ENCODE results near the gene ERH.
A peak's percentile ranks its signal among the peaks of the same experiment; 100 is the strongest.
"Not testable (repeated sequence)": the region's sequence is repeated elsewhere in the genome, so short reads cannot be mapped to it uniquely, and the experiment has no call there.

ERH gene

GRCh38 chr14:69429643-69430042, 31.5 kb upstream of the ERH start:
- POLR2A ChIA-PET = no interaction called here
- TF ChIP-seq, protein P1, sequence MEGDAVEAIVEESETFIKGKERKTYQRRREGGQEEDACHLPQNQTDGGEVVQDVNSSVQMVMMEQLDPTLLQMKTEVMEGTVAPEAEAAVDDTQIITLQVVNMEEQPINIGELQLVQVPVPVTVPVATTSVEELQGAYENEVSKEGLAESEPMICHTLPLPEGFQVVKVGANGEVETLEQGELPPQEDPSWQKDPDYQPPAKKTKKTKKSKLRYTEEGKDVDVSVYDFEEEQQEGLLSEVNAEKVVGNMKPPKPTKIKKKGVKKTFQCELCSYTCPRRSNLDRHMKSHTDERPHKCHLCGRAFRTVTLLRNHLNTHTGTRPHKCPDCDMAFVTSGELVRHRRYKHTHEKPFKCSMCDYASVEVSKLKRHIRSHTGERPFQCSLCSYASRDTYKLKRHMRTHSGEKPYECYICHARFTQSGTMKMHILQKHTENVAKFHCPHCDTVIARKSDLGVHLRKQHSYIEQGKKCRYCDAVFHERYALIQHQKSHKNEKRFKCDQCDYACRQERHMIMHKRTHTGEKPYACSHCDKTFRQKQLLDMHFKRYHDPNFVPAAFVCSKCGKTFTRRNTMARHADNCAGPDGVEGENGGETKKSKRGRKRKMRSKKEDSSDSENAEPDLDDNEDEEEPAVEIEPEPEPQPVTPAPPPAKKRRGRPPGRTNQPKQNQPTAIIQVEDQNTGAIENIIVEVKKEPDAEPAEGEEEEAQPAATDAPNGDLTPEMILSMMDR (IDR thresholded peaks at IDR 0.05; ENCODE audit: control extremely low read depth, extremely low read depth, low read depth, missing control alignments) = no peak
- CTCF ChIA-PET = interaction anchor here (1.2 to 1.5 kb wide), 2 partner anchors 14 to 23 kb away, joined by 3 read pairs; no protein-coding TSS in a partner anchor
- no peak for DNase-seq (ENCODE audit: extremely low spot score)

- TF ChIP-seq, protein P1 (IDR thresholded peaks at IDR 0.05; ENCODE audit: control extremely low read depth, extremely low read depth, low read depth, missing control alignments) = no peak
- peak; percentile 63 for DNase-seq (ENCODE audit: extremely low spot score)
- POLR2A ChIA-PET = no interaction called here
- CTCF ChIA-PET = interaction anchor here (1.2 to 1.5 kb wide), 2 partner anchors 13 to 24 kb away, joined by 3 read pairs; no protein-coding TSS in a partner anchor
These were observed 30.3 kb upstream of the ERH start for GRCh38 chr14:69428289-69428998.

- CTCF ChIA-PET = no interaction called here
- TF ChIP-seq, protein P1 (IDR thresholded peaks at IDR 0.05; ENCODE audit: control extremely low read depth, extremely low read depth, low read depth, missing control alignments) = no peak
These were observed 29.5 kb upstream of the ERH start for GRCh38 chr14:69427596-69427995.

DNA sequence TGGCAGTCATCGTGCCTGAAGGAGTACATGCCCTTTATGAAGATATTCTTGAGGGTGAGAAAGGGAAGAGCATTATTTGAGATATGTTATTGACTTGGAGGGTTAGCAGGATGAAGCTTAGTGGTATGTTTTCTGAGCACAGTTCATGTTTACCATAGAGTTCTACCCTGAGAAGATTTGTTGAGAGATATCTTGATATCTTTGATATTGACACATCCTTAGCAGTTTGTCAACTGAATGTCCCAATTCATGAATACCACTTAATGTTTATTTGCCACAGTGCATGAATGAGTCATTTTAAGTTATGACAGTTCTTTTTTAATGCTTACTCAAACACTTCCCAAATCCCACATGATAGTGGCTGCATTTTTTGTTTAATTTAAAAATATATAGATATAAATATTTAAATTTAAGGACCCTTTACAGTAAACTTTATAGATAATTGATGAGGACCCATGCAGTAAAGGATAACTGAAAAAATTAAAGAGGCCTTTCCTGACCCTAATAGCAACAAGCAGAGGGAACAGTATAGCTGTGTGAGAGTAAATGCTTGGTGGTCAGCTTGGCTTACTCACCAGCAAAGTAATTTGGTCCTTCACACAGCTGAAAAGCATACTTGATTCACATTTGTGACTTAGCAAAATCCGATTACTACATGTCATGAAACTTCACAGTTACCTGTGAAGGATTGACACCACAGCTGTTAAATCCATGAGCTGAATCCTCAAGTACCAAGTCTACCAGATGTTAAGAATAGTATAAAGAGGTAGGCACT, 26.2 kb upstream of the ERH start:
- ChIA-PET CTCF (interaction anchor here (0.9 to 1.5 kb wide), 4 partner anchors 12 to 163 kb away, joined by 3 read pairs; no protein-coding TSS in a partner anchor), POLR2A (no interaction called here)
- DNase-seq (ENCODE audit: extremely low spot score) = no peak
- TF ChIP-seq, protein P1 (IDR thresholded peaks at IDR 0.05; ENCODE audit: control extremely low read depth, extremely low read depth, low read depth, missing control alignments) = no peak

More at GRCh38 chr14:69427596-69427995, 29.5 kb upstream of the ERH start:
- no peak for DNase-seq (ENCODE audit: extremely low spot score)
- POLR2A ChIA-PET = interaction anchor here (0.7 kb wide), 1 partner anchor 97 kb away, joined by 3 read pairs; no protein-coding TSS in a partner anchor

- ChIA-PET CTCF (interaction anchor here (1.5 to 2.3 kb wide), 2 partner anchors 9 to 162 kb away, joined by 3 to 5 read pairs; no protein-coding TSS in a partner anchor), POLR2A (no interaction called here)
- DNase-seq (ENCODE audit: extremely low spot score) = no peak
- TF ChIP-seq, protein P1 (IDR thresholded peaks at IDR 0.05; ENCODE audit: control extremely low read depth, extremely low read depth, low read depth, missing control alignments) = no peak
These were observed 25.2 kb upstream of the ERH start for GRCh38 chr14:69423279-69423678.

DNA sequence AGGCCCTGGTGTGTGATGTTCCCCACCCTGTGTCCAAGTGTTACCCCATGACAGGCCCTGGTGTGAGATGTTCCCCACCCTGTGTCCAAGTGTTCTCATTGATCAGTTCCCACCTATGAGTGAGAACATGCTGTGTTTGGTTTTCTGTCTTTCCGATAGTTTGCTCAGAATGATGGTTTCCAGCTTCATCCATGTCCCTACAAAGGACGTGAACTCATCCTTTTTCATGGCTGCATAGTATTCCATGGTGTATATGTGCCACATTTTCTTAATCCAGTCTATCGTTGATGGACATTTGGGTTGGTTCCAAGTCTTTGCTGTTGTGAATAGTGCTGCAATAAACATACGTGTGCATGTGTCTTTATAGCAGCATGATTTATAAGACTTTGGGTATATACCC, 18.0 kb upstream of the ERH start:
- POLR2A ChIA-PET = not testable (repeated sequence)
- CTCF ChIA-PET = interaction anchor here (1.3 kb wide), 1 partner anchor 11 kb away, joined by 4 read pairs; no protein-coding TSS in a partner anchor

More for the DNA sequence above, 18.0 kb upstream of the ERH start:
- not testable (repeated sequence) for DNase-seq (ENCODE audit: extremely low spot score)

Measured in GM10248 (cell line).